ENCODE measurements around the gene MXRA8.

GRCh38 chr1:1342584-1343115 is 15.7 kb downstream of the MXRA8 start:
- no peak for TF ChIP-seq CTCF (IDR thresholded peaks at IDR 0.05)
- no peak for TF ChIP-seq POLR2A (IDR thresholded peaks at IDR 0.05)
- TF ChIP-seq EP300 (IDR thresholded peaks at IDR 0.05) = no peak

Measured in ovary (tissue), 3 donors.